K562 (cell line): ENCODE measurements around the gene ECM1. TPM values are rescaled to one million over a fixed set of nuclear protein-coding genes. Genes with fewer than 3 reads are reported as not detected.
A peak's percentile ranks its signal among the peaks of the same experiment; 100 is the strongest.

Source experiments
- ATF1 ChIP-seq, 2 experiments: fragments of 450-650 bp in 1 of 2; IDR thresholded peaks; 2 replicates each; pipeline ENCODE4 v1.6.1; 2016; ENCODE audit warnings: missing compliant biosample characterization in 1 of 2, missing genetic modification characterization in 1 of 2
- FOXP4 ChIP-seq: sonication (generic); formaldehyde crosslinking; IDR thresholded peaks from 2 replicates; pipeline ENCODE4 v1.8.0; 2022; ENCODE audit warnings: mild to moderate bottlenecking, missing genetic modification reagents, borderline replicate concordance
- KAT7 ChIP-seq: sonication (generic); formaldehyde crosslinking; IDR thresholded peaks from 2 replicates; pipeline ENCODE4 v1.8.0; 2022; ENCODE audit warnings: missing genetic modification reagents, mild to moderate bottlenecking, borderline replicate concordance
- MAZ ChIP-seq, 2 experiments: fragments of 450-650 bp in 1 of 2; sonication (generic) in 1 of 2; formaldehyde crosslinking; IDR thresholded peaks in 1 of 2; conservative IDR thresholded peaks in 1 of 2; 2 replicates each; pipeline versions ENCODE4 v1.4.0 to v1.5.0; 2020; ENCODE audit warnings: mild to moderate bottlenecking in 1 of 2, missing genetic modification reagents in 1 of 2
- MCM5 ChIP-seq: fragments of 450-650 bp; IDR thresholded peaks from 2 replicates; pipeline ENCODE4 v1.6.1; 2016; ENCODE audit warnings: low read depth
- MTA3 ChIP-seq: fragments of 450-650 bp; formaldehyde crosslinking; IDR thresholded peaks from 2 replicates; pipeline ENCODE4 v1.6.1; 2017; ENCODE audit warnings: mild to moderate bottlenecking, borderline replicate concordance
- NFYB ChIP-seq: IDR thresholded peaks from 2 replicates; pipeline ENCODE4 v1.6.1; 2011; ENCODE audit warnings: mild to moderate bottlenecking, moderate library complexity; ENCODE audit not compliant: insufficient read length; ENCODE audit errors: extremely low read depth
- PHB ChIP-seq: fragments of 250-450 bp; sonication (Bioruptor Pico); IDR thresholded peaks from 2 replicates; pipeline ENCODE4 v1.5.0; 2021
- RCOR1 ChIP-seq, 2 experiments: IDR thresholded peaks; 2 replicates each; pipeline ENCODE4 v1.6.1; 2012; ENCODE audit warnings: low read depth in 2 of 2, low read length in 2 of 2, borderline replicate concordance in 1 of 2, improper control_type of control experiment in 1 of 2
- REST ChIP-seq, 2 experiments: fragments of 450-650 bp; formaldehyde crosslinking in 1 of 2; IDR thresholded peaks; 2 replicates each; pipeline versions ENCODE4 v1.4.0 to v1.6.1; 2014 to 2020; ENCODE audit warnings: mild to moderate bottlenecking in 2 of 2, borderline replicate concordance in 1 of 2, low read depth in 1 of 2
- TBL1XR1 ChIP-seq, 2 experiments: IDR thresholded peaks; 2 replicates each; pipeline ENCODE4 v1.6.1; 2012; ENCODE audit warnings: improper control_type of control experiment in 2 of 2, low read length in 2 of 2, mild to moderate bottlenecking in 1 of 2
- TEAD1 ChIP-seq, 2 experiments: fragments of 450-650 bp in 1 of 2; sonication (generic) in 1 of 2; formaldehyde crosslinking; IDR thresholded peaks; 2 replicates each; pipeline versions ENCODE4 v1.4.0 to v1.8.0; 2020 to 2022; ENCODE audit warnings: mild to moderate bottlenecking in 2 of 2, missing genetic modification reagents in 1 of 2
- YBX1 ChIP-seq: fragments of 450-650 bp; IDR thresholded peaks from 2 replicates; pipeline ENCODE4 v1.7.1; 2016; ENCODE audit warnings: mild to moderate bottlenecking
- polyA plus RNA-seq, 8 experiments: library from polyadenylated mRNA; depleted of rRNA in 4 of 8; stranded (reverse) in 5 of 8; unstranded in 3 of 8; fragments of >200 nt; fragmentation: Nextera tagmentation in 2 of 8; fragmentation: Illumina TruSeq in 1 of 8; extraction: Ambion mirVana in 2 of 8; extraction: Trizol in 1 of 8; gene quantifications; 2 replicates each; pipeline versions ENCODE4 v1.2.1 to v1.2.3, GENCODE V29; 2011 to 2014; ENCODE audit warnings: inconsistent platforms in 1 of 8, missing spikeins in 1 of 8
- total RNA-seq, 7 experiments: library from RNA; depleted of rRNA in 6 of 7; stranded (reverse); fragments of >200 nt in 6 of 7; fragmentation: Illumina TruSeq in 2 of 7; extraction: Trizol in 2 of 7; gene quantifications; 2 replicates each; pipeline versions ENCODE4 v1.2.1 to v1.2.3, GENCODE V29; 2011 to 2021; ENCODE audit warnings: low replicate concordance in 1 of 7

The ECM1 gene
- total and polyA plus RNA-seq, 9 of the 15 experiments (the other 6 are each of a cell fraction or from before 2014, with no cell fraction given) = 6.6 to 52.2 (median 12.8) TPM

GRCh38 chr1:150561974-150562445 lies 54.1 kb downstream of the ECM1 start (continued):
- TF ChIP-seq FOXP4 (CRISPR knock-in tag) = no peak
- no peak for TF ChIP-seq YBX1
- TF ChIP-seq NFYB = peak; percentile 52
- peak in 1 of 2 experiments; percentile 61; a peak in 1 of 4 replicates for TF ChIP-seq TBL1XR1 (IDR thresholded peaks at IDR 0.05; ENCODE audit: low read length in 2 of 2)
- peak; percentile 50 to 83 for TF ChIP-seq MAZ (CRISPR knock-in tag; conservative IDR thresholded peaks at IDR 0.05 in 1 of 2, IDR thresholded peaks at IDR 0.05 in 1 of 2)
- 0 out of 2 replicates have a peak, but pooled peaks have one; percentile 22 for TF ChIP-seq KAT7 (CRISPR knock-in tag)
- TF ChIP-seq MTA3 = 0 out of 2 replicates have a peak, but pooled peaks have one; percentile 25
- 0 out of 4 replicates have a peak, but pooled peaks of 1 of the 2 experiments have one; percentile 3 for TF ChIP-seq TEAD1 (CRISPR knock-in tag; IDR thresholded peaks at IDR 0.05)
- TF ChIP-seq ATF1 (CRISPR knock-in tag; IDR thresholded peaks at IDR 0.05) = no peak
- peak; percentile 70 for TF ChIP-seq ATF1 (tag; IDR thresholded peaks at IDR 0.05)
- TF ChIP-seq MCM5 = no peak
- TF ChIP-seq PHB (CRISPR knock-in tag) = peak; percentile 49; the same call in 1 of the 2 replicates
- TF ChIP-seq REST (IDR thresholded peaks at IDR 0.05; ENCODE audit: borderline replicate concordance) = peak; percentile 24; the same call in 1 of the 2 replicates
- TF ChIP-seq REST (CRISPR knock-in tag; IDR thresholded peaks at IDR 0.05; ENCODE audit: low read depth) = no peak
- 0 out of 4 replicates have a peak, but pooled peaks of 1 of the 2 experiments have one; percentile 13 for TF ChIP-seq RCOR1 (IDR thresholded peaks at IDR 0.05; ENCODE audit: borderline replicate concordance in 1 of 2, low read depth in 2 of 2, low read length in 2 of 2)
